Dendritic cell treated with granulocyte-macrophage colony-stimulating factor and Interleukin-4, amounts not matched to agents 40 ng/mL and 50 ng/mL, for 4 days (primary cell): ENCODE measurements around the gene CCSER2.
A peak's percentile ranks its signal among the peaks of the same experiment; 100 is the strongest.
"Not testable (repeated sequence)": the region's sequence is repeated elsewhere in the genome, so short reads cannot be mapped to it uniquely, and the experiment has no call there.

Source experiments
- H3K27ac Mint-ChIP-seq: one replicate; pipeline ENCODE4 v1.8.0; 2022; ENCODE audit warnings: mild to moderate bottlenecking, mixed read lengths
- H3K27me3 Mint-ChIP-seq: one replicate; pipeline ENCODE4 v1.8.0; 2022; ENCODE audit warnings: mild to moderate bottlenecking, mixed read lengths
- H3K36me3 Mint-ChIP-seq: one replicate; pipeline ENCODE4 v1.8.0; 2022; ENCODE audit warnings: low read depth, mixed read lengths
- H3K4me1 Mint-ChIP-seq: one replicate; pipeline ENCODE4 v1.8.0; 2022; ENCODE audit warnings: low read depth, mixed read lengths
- H3K4me3 Mint-ChIP-seq: one replicate; pipeline ENCODE4 v1.8.0; 2022; ENCODE audit warnings: mild to moderate bottlenecking, moderate library complexity, mixed read lengths
- H3K9me3 Mint-ChIP-seq: one replicate; pipeline ENCODE4 v1.8.0; 2022; ENCODE audit warnings: mixed read lengths
- intact Hi-C: fragments of 100-400 bp; cut with micrococcal nuclease; formaldehyde crosslinking; loops from one replicate; pipeline ENCODE4 v1.15.0; 2022

CCSER2 gene

GRCh38 chr10:84302223-84302622, 26.2 kb upstream of the CCSER2 start:
- no peaks in the 10 kb centered on the region for H3K36me3 Mint-ChIP-seq
- peaks cover 26% of the 10 kb centered on the region for H3K4me1 Mint-ChIP-seq
- no peak overlapping the region for H3K4me3 Mint-ChIP-seq
- H3K27ac Mint-ChIP-seq: no peak overlapping the region
- peaks cover 26% of the 10 kb centered on the region for H3K27me3 Mint-ChIP-seq
- intact Hi-C loops: no loop called here
- peaks cover 9% of the 10 kb centered on the region for H3K9me3 Mint-ChIP-seq

DNA sequence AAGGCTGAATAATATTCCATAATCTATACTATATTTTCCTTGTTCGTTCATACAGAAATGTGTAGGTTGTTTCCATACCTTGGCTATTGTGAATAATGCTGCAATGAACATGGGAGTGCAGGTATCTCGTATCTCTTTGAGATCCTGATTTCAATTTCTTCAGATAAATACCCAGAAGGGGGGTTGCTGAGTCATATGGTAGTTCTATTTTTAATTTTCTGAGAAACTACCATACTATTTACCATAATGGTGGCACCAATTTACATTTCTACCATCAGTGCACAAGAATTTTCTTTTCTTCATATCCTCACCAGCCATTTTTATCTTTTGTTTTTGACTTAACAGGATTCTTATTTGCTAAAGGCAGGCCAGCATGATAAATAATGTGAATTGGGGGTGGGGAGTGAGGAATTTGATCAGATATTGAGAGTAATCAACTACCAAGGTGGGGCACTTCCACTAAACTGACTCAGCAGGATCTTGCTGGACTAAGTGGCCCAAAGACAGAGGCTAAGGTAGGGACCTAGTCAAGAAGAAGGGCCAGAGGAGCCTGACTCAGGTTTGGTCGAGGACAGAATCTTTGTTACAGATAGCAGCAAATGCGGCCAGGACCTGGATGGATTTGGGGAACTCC, 21.5 kb upstream of the CCSER2 start:
- H3K36me3 Mint-ChIP-seq: no peaks in the 10 kb centered on the region
- H3K9me3 Mint-ChIP-seq: peaks cover 9% of the 10 kb centered on the region
- peaks cover 47% of the 10 kb centered on the region for H3K4me1 Mint-ChIP-seq
- intact Hi-C loops: no loop called here
- no peak overlapping the region for H3K4me3 Mint-ChIP-seq
- H3K27ac Mint-ChIP-seq: no peak overlapping the region
- H3K27me3 Mint-ChIP-seq: peaks cover 14% of the 10 kb centered on the region

DNA sequence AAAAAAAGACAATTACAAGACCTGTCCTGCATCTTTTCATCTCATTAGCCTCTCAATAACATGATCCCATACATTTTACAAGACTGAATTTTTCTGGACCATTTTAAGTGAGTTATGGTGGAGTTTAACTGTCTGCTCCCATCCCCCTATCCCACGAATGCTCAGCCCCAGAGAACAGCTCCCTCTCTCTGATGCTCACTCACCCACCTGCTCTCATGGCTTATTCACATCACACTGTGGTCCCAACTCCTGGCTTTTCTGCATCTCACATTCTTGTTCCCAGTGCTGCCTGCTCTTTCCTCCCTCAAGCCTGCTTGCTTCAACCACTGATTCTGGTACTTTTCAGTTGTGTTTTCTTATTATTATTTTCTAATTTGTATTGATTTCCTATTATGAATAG, 20.4 kb upstream of the CCSER2 start:
- Mint-ChIP-seq H3K36me3 (no peaks in the 10 kb centered on the region), H3K27ac (peak overlapping the region; percentile 82), H3K4me3 (no peak overlapping the region), H3K27me3 (peaks cover 7% of the 10 kb centered on the region), H3K9me3 (peaks cover 9% of the 10 kb centered on the region), H3K4me1 (peaks cover 47% of the 10 kb centered on the region)
- intact Hi-C loops: no loop called here

DNA sequence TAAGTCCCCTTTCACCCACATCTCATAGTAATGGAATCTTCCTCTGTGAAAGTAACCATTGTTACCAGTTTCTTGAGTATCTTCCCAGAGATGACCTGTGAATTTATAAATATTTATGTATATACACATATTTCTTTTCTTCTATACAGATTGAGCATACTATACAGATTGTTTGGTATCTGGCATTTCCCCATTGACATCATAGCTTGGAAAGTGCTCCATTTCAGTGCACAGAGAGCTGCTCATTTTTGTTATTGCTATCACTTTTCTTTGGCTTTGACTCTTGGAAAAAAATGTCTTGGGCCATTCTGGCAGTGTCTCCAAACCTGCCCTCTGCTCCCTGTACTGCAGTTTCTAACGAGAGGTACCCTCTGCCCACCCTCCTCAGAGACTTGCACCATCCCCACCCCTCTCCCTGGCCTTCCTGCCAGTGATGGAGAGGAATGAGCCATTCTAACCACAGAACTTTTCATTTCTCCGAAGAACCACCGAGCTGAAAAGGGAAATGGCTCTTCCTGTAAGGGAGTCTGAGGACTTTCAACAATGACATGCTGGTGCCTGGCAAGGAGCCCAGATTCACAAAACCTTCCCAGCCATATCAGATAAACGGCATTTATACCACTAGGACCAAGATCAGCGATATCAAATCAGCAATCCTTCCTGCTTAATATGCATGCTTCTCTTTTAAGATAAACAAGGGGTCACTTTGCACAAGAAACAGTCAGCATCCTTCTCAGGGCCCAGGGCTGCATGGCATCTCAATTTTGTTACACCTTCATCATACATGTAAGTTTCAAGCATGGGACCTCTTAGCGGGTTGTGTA, 19.7 kb upstream of the CCSER2 start:
- Mint-ChIP-seq H3K27ac (peak overlapping the region; percentile 82), H3K9me3 (peaks cover 9% of the 10 kb centered on the region), H3K27me3 (peaks cover 7% of the 10 kb centered on the region), H3K4me1 (peaks cover 47% of the 10 kb centered on the region), H3K4me3 (no peak overlapping the region), H3K36me3 (no peaks in the 10 kb centered on the region)
- intact Hi-C loops: no loop called here

GRCh38 chr10:84310470-84310869, 17.9 kb upstream of the CCSER2 start:
- no peak overlapping the region for H3K27ac Mint-ChIP-seq
- peaks cover 6% of the 10 kb centered on the region for H3K9me3 Mint-ChIP-seq
- no peaks in the 10 kb centered on the region for H3K36me3 Mint-ChIP-seq
- H3K4me3 Mint-ChIP-seq: no peak overlapping the region
- intact Hi-C loops: no loop called here
- H3K27me3 Mint-ChIP-seq: peaks cover 8% of the 10 kb centered on the region
- peaks cover 52% of the 10 kb centered on the region for H3K4me1 Mint-ChIP-seq

GRCh38 chr10:84311576-84311975, 16.8 kb upstream of the CCSER2 start:
- no peaks in the 10 kb centered on the region for H3K36me3 Mint-ChIP-seq
- H3K4me3 Mint-ChIP-seq: no peak overlapping the region
- intact Hi-C loops: no loop called here
- no peaks in the 10 kb centered on the region for H3K9me3 Mint-ChIP-seq
- H3K27ac Mint-ChIP-seq: no peak overlapping the region
- peaks cover 51% of the 10 kb centered on the region for H3K4me1 Mint-ChIP-seq
- H3K27me3 Mint-ChIP-seq: peaks cover 5% of the 10 kb centered on the region

GRCh38 chr10:84312816-84313215, 15.6 kb upstream of the CCSER2 start:
- H3K27me3 Mint-ChIP-seq: peaks cover 5% of the 10 kb centered on the region
- H3K4me3 Mint-ChIP-seq: no peak overlapping the region
- intact Hi-C loops: no loop called here
- no peaks in the 10 kb centered on the region for H3K9me3 Mint-ChIP-seq
- H3K4me1 Mint-ChIP-seq: peaks cover 46% of the 10 kb centered on the region
- H3K27ac Mint-ChIP-seq: no peak overlapping the region
- no peaks in the 10 kb centered on the region for H3K36me3 Mint-ChIP-seq

- no peaks in the 10 kb centered on the region for H3K36me3 Mint-ChIP-seq
- intact Hi-C loops: no loop called here
These were observed 14.1 kb upstream of the CCSER2 start for GRCh38 chr10:84314275-84314674.

GRCh38 chr10:84317174-84317573, 11.2 kb upstream of the CCSER2 start:
- no peak overlapping the region for H3K27ac Mint-ChIP-seq
- intact Hi-C loops: loop anchor here (1.0 kb wide), 1 partner anchor 11 kb away; the partner anchor contains the start of gene CCSER2
- H3K4me1 Mint-ChIP-seq: peaks cover 13% of the 10 kb centered on the region

More at GRCh38 chr10:84314275-84314674, 14.1 kb upstream of the CCSER2 start:
- no peaks in the 10 kb centered on the region for H3K9me3 Mint-ChIP-seq
- peaks cover 4% of the 10 kb centered on the region for H3K27me3 Mint-ChIP-seq
- H3K27ac Mint-ChIP-seq: no peak overlapping the region
- peaks cover 31% of the 10 kb centered on the region for H3K4me1 Mint-ChIP-seq
- no peak overlapping the region for H3K4me3 Mint-ChIP-seq

GRCh38 chr10:84321902-84322301, 6.5 kb upstream of the CCSER2 start:
- Mint-ChIP-seq H3K4me3 (no peak overlapping the region), H3K4me1 (no peaks in the 10 kb centered on the region), H3K9me3 (no peaks in the 10 kb centered on the region), H3K27me3 (peaks cover 1% of the 10 kb centered on the region), H3K27ac (no peak overlapping the region), H3K36me3 (no peaks in the 10 kb centered on the region)
- intact Hi-C loops: no loop called here

More at GRCh38 chr10:84317174-84317573, 11.2 kb upstream of the CCSER2 start:
- no peaks in the 10 kb centered on the region for H3K9me3 Mint-ChIP-seq
- no peaks in the 10 kb centered on the region for H3K36me3 Mint-ChIP-seq
- H3K27me3 Mint-ChIP-seq: peaks cover 5% of the 10 kb centered on the region
- H3K4me3 Mint-ChIP-seq: no peak overlapping the region

- H3K27me3 Mint-ChIP-seq, H3K9me3 Mint-ChIP-seq, intact Hi-C loops, H3K36me3 Mint-ChIP-seq, H3K4me3 Mint-ChIP-seq, H3K4me1 Mint-ChIP-seq, H3K27ac Mint-ChIP-seq: not testable (repeated sequence)
These were observed 4.8 kb upstream of the CCSER2 start for GRCh38 chr10:84323566-84323965.

DNA sequence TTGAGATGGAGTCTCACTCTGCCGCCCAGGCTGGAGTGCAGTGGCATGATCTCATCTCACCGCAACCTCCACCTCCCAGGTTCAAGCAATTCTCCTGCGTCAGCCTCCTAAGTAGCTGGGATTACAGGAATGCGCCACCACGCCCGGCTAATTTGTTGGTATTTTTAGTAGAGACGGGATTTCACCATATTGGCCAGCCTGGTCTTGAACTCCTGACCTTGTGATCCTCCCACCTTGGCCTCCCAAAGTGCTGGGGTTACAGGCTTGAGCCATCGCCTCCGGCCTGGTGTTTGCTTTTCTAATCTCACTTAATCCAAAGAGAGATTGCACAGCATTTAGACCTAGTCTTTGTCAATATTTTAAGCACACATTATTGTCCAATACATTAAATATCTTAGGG, 1.4 kb upstream of the CCSER2 start:
- intact Hi-C loops, H3K27me3 Mint-ChIP-seq: not testable (repeated sequence)

GRCh38 chr10:84329196-84329611, 815 bp downstream of the CCSER2 start:
- peaks cover 33% of the 10 kb centered on the region for H3K4me1 Mint-ChIP-seq
- peak overlapping the region; percentile 81 for H3K4me3 Mint-ChIP-seq
- no peaks in the 10 kb centered on the region for H3K9me3 Mint-ChIP-seq
- intact Hi-C loops: no loop called here
- H3K27ac Mint-ChIP-seq: peak overlapping the region; percentile 89
- no peaks in the 10 kb centered on the region for H3K36me3 Mint-ChIP-seq
- no peaks in the 10 kb centered on the region for H3K27me3 Mint-ChIP-seq

More for the DNA sequence above, 1.4 kb upstream of the CCSER2 start:
- H3K36me3 Mint-ChIP-seq, H3K4me3 Mint-ChIP-seq, H3K9me3 Mint-ChIP-seq: not testable (repeated sequence)
- H3K4me1 Mint-ChIP-seq: peaks cover 23% of the 10 kb centered on the region
- H3K27ac Mint-ChIP-seq: peak overlapping the region; percentile 89

- H3K9me3 Mint-ChIP-seq: no peaks in the 10 kb centered on the region
- H3K27ac Mint-ChIP-seq: peak overlapping the region; percentile 89
- no peaks in the 10 kb centered on the region for H3K36me3 Mint-ChIP-seq
- H3K27me3 Mint-ChIP-seq: no peaks in the 10 kb centered on the region
- intact Hi-C loops: loop anchor here (5.0 to 10.0 kb wide), 2 partner anchors 63 to 195 kb away; partner anchors contain the start of gene GHITM
- peak overlapping the region; percentile 13 for H3K4me3 Mint-ChIP-seq
- H3K4me1 Mint-ChIP-seq: peaks cover 41% of the 10 kb centered on the region
These were observed 1.7 kb downstream of the CCSER2 start for GRCh38 chr10:84329986-84330651.
